Measurements from ENCODE around the gene CAPN7.

DNA sequence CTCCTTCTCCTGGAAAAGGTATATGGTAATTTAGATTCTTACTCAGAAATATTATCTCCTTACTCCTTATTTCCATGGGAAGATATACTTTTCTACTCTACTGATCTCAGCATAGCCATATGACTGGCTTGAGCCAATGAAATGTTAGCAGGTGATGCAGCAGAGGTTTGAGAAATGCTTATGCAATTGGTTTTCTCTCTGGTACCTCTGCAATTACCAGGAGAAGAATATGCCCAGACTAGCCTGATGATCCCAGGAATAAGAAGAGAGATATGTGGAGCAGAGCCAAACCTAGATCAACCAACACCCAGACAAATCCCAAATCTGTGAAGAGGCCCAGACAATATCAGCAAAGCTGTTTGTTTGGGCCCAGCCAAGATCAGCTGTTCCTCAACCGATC, 33.2 kb upstream of the CAPN7 start:
- no peak for TF ChIP-seq CTCF (IDR thresholded peaks at IDR 0.05 in 8 of 11, conservative IDR thresholded peaks at IDR 0.05 in 3 of 11)
- no peak for TF ChIP-seq POLR2AphosphoS5 (IDR thresholded peaks at IDR 0.05)
